Measurements from ENCODE around the gene MED4. TPM values are rescaled to one million over a fixed set of nuclear protein-coding genes. Genes with fewer than 3 reads are reported as not detected.

The MED4 gene
- total and polyA plus RNA-seq, 9 of the 15 experiments (the other 6 are each of a cell fraction or from before 2014, with no cell fraction given), result 24.5 to 87.3 (median 58.3) TPM

DNA sequence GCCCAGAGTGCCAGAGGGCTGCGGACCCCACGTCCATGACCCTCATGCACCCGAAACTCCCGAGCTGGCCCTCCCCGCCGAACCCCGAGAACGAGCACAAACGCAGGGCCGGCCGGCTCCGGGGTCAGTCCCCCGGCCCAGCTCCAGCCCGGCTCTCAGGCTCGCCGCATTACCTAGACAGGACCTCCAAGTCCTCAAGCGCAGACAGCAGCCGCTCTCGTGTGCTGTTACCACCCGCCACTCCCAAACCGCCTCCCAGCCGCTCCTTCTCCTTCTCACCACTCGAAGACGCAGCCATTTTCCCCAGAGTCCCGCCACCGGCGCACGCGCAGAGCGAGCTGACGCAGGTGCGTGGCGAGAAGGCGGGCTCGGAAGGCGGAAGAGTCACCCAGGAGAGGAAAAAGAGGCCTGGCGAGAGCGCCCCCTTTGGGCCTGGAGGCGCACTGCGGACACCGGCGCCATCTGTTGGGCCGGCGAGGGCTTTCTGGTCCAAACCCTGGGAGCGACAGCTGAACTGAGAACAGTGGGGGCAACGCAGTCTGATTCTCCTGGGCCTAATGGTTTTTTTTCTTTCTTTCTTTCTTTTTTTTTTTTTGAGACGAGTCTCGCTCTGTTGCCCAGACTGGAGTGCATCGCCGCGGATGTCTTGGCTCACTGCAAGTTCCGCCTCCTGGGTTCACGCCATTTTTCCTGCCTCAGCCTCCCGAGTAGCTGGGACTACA, at the start of gene MED4 (continued):
- TF ChIP-seq, protein P1, sequence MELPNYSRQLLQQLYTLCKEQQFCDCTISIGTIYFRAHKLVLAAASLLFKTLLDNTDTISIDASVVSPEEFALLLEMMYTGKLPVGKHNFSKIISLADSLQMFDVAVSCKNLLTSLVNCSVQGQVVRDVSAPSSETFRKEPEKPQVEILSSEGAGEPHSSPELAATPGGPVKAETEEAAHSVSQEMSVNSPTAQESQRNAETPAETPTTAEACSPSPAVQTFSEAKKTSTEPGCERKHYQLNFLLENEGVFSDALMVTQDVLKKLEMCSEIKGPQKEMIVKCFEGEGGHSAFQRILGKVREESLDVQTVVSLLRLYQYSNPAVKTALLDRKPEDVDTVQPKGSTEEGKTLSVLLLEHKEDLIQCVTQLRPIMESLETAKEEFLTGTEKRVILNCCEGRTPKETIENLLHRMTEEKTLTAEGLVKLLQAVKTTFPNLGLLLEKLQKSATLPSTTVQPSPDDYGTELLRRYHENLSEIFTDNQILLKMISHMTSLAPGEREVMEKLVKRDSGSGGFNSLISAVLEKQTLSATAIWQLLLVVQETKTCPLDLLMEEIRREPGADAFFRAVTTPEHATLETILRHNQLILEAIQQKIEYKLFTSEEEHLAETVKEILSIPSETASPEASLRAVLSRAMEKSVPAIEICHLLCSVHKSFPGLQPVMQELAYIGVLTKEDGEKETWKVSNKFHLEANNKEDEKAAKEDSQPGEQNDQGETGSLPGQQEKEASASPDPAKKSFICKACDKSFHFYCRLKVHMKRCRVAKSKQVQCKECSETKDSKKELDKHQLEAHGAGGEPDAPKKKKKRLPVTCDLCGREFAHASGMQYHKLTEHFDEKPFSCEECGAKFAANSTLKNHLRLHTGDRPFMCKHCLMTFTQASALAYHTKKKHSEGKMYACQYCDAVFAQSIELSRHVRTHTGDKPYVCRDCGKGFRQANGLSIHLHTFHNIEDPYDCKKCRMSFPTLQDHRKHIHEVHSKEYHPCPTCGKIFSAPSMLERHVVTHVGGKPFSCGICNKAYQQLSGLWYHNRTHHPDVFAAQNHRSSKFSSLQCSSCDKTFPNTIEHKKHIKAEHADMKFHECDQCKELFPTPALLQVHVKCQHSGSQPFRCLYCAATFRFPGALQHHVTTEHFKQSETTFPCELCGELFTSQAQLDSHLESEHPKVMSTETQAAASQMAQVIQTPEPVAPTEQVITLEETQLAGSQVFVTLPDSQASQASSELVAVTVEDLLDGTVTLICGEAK (IDR thresholded peaks at IDR 0.05), result peak; percentile 77
- TF ChIP-seq, protein P1 (CRISPR knock-in tag; IDR thresholded peaks at IDR 0.05), result no peak
- TF ChIP-seq C11orf30 (IDR thresholded peaks at IDR 0.05; ENCODE audit: low read depth) (peak; percentile 95), CBFB (CRISPR knock-in tag; IDR thresholded peaks at IDR 0.05) (0 out of 2 replicates have a peak, but pooled peaks have one; percentile 48), CREM (IDR thresholded peaks at IDR 0.05; ENCODE audit: low read depth) (peak; percentile 81)
- TF ChIP-seq, protein P2, sequence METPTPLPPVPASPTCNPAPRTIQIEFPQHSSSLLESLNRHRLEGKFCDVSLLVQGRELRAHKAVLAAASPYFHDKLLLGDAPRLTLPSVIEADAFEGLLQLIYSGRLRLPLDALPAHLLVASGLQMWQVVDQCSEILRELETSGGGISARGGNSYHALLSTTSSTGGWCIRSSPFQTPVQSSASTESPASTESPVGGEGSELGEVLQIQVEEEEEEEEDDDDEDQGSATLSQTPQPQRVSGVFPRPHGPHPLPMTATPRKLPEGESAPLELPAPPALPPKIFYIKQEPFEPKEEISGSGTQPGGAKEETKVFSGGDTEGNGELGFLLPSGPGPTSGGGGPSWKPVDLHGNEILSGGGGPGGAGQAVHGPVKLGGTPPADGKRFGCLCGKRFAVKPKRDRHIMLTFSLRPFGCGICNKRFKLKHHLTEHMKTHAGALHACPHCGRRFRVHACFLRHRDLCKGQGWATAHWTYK (CRISPR knock-in tag; IDR thresholded peaks at IDR 0.05), result 0 out of 2 replicates have a peak, but pooled peaks have one; percentile 39
